IPS-20b (cell line): ENCODE results near the gene EDC3.

Experiments used
- H3K27ac ChIP-seq: one replicate; pipeline ENCODE4 v1.5.1; 2013; ENCODE audit warnings: low read length
- H3K27me3 ChIP-seq: 2 replicates; pipeline ENCODE4 v1.6.1; 2013; ENCODE audit warnings: mild to moderate bottlenecking, low read length, inconsistent platforms; ENCODE audit not compliant: insufficient read depth
- H3K36me3 ChIP-seq: 2 replicates; pipeline ENCODE4 v1.6.1; 2013; ENCODE audit warnings: low read depth, mild to moderate bottlenecking, inconsistent platforms, low read length, moderate library complexity; ENCODE audit not compliant: insufficient read depth
- H3K4me1 ChIP-seq: 2 replicates; pipeline ENCODE4 v1.6.1; 2013; ENCODE audit warnings: mild to moderate bottlenecking, control low read depth, inconsistent platforms, low read length, moderate library complexity; ENCODE audit not compliant: insufficient read depth
- H3K4me3 ChIP-seq: 2 replicates; pipeline ENCODE4 v1.5.1; 2013; ENCODE audit warnings: mild to moderate bottlenecking, low read length, inconsistent platforms
- H3K9ac ChIP-seq: 2 replicates; pipeline ENCODE4 v1.6.1; 2013; ENCODE audit warnings: low read depth, mild to moderate bottlenecking, inconsistent platforms, low read length, moderate library complexity
- H3K9me3 ChIP-seq: 2 replicates; pipeline ENCODE4 v1.6.1; 2013; ENCODE audit warnings: mild to moderate bottlenecking, low read depth, low read length, inconsistent platforms; ENCODE audit not compliant: insufficient read depth

The EDC3 gene

DNA sequence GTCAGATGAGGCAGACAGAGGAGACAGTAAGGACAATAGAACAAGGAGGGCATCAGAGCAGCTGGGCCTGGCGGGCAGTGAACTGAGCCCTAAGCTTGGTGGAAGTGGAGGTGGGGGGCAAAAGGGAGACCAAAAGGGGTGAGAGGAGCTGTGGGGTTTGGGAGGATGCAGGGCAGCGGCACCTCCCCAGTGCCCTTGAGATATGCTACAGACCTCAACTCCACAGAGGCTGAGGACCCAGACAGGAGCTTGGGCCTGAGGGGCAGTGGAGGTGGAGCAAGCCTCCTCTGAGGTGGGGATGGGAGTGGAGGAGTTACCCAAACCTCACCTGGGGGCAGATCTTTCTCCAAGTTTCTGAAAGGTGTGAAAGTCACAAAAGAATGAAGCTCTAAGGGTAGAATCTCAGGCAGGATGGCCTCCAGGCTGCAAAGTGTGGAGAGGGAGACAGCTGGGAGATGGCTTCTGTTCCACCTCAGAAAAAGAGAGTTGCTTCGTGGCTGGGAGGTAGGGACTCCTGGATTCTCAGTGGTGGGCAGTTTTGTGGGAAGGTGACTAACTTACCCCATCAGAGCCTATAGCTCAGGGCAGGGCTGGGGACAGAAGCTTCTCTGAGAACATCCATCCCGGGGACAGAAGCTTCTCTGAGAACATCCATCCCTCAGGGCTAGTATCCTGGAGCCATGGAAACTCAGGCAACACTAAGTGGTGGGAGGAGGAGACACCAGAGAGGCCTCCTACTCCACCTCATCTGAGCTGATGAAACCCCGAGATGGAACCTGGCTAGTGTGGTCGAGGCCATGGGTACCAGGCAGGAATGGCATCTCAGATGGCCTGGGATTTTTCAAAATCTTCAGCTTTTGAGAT, 82.5 kb downstream of the EDC3 start:
- Histone ChIP-seq H3K9me3 (no peaks in the 10 kb centered on the region), H3K27me3 (peaks cover 29% of the 10 kb centered on the region), H3K27ac (no peak overlapping the region), H3K9ac (no peak overlapping the region; the same call in 1 of the 2 replicates), H3K36me3 (no peaks in the 10 kb centered on the region), H3K4me1 (peaks cover 7% of the 10 kb centered on the region), H3K4me3 (no peak overlapping the region)

DNA sequence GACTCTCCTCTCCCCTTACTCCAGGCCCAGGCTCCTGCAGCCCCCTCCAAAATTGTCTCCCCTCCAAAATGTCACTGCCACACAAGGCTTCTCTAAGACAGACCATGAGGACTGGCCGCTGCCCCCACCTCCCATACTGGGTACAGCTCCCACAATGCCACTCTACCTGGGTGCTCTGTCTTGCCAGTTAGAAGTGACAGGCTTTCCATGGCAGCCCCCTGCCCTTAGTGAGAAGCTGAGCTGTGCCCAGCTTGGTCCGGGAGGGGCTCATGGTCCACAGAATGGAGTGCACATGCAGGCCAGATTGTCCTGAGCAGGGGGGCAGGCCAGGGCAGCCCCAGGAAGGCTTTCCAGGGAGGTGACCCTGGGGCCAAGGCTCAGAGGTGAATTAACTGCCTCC, 83.1 kb downstream of the EDC3 start:
- Histone ChIP-seq H3K27ac (no peak overlapping the region), H3K4me3 (no peak overlapping the region), H3K9me3 (no peaks in the 10 kb centered on the region), H3K4me1 (peaks cover 7% of the 10 kb centered on the region), H3K9ac (no peak overlapping the region), H3K27me3 (peaks cover 35% of the 10 kb centered on the region), H3K36me3 (no peaks in the 10 kb centered on the region)

DNA sequence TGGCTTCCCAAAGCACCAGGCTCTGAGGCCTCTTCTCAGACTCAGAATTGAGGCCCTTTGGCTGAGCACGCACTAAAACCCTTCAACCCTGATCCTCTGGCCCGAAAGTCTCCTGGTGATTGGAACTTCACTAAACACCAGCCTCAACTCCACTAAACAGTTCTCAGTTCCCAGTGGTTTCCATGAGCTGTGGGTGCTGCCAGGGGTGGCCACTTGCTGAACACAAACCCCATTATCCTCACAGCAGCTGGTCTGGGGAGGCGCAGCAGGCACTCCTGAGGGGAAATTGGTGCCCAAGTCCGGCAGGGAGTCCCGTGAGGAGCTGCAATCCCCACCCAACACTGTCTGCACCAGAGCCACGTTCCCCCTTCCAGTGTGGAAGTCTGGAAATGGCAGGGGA, 84.0 kb downstream of the EDC3 start:
- H3K9me3 ChIP-seq: no peaks in the 10 kb centered on the region
- H3K36me3 ChIP-seq: no peaks in the 10 kb centered on the region
- peaks cover 41% of the 10 kb centered on the region for H3K27me3 ChIP-seq
- no peak overlapping the region for H3K4me3 ChIP-seq
- H3K27ac ChIP-seq: no peak overlapping the region
- no peak overlapping the region for H3K9ac ChIP-seq
- peaks cover 4% of the 10 kb centered on the region for H3K4me1 ChIP-seq

DNA sequence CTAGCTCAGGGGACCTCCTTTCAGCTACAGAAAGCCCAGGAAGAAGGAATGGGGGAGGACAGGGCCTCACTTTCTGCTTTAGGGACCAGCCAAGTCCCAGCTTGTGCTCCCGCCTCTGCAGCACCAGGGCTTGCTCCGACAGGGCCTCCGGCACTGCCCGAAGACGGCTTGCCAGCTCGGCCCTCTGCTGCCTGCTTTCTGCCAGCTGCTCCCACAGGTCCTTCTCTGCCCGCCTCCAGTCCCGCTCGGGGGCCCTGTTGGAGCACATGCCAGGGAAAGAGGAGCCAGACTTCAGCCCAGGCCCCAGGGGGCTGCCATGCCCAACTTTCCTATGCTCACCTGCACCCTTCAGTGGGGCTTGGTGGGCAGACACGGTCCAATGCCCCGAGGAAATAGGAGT, 84.5 kb downstream of the EDC3 start:
- Histone ChIP-seq H3K4me3 (no peak overlapping the region), H3K9ac (no peak overlapping the region), H3K36me3 (no peaks in the 10 kb centered on the region), H3K27ac (no peak overlapping the region), H3K27me3 (peaks cover 41% of the 10 kb centered on the region), H3K4me1 (no peaks in the 10 kb centered on the region), H3K9me3 (no peaks in the 10 kb centered on the region)

DNA sequence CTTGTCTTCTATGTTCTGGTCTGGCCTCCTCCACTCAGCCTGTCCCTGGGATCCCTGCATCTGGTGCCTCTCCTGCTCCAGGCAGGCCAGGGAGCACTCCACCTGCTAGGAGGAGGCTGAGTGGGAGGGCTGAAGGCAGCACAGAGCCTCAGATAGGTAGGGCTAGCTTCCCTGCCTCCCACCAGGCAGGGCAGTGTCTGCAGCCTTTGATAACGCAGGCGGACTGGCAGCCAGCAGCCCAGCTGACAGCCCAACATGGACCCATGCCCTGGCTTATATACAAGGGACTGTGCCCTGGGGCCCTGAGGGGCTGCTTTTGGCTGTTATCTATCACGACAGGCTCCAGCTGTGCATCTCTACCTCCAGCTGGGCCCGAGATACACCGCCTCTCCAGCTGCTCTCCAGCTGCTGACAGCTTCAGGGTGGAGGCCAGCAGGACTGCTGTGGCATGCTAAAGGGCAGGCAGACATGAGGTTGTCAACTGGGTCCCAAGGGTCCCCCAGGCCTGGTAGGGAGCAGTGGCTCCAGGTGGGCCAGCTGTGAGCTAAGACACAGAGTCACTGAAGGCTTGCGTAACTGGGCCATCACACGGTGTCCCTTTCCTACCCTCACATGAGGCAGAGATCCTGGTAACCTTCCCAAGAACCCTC, 85.4 kb downstream of the EDC3 start:
- Histone ChIP-seq H3K9me3 (no peaks in the 10 kb centered on the region), H3K36me3 (no peaks in the 10 kb centered on the region), H3K27ac (no peak overlapping the region), H3K4me1 (no peaks in the 10 kb centered on the region), H3K9ac (no peak overlapping the region), H3K27me3 (peaks cover 41% of the 10 kb centered on the region), H3K4me3 (no peak overlapping the region)

DNA sequence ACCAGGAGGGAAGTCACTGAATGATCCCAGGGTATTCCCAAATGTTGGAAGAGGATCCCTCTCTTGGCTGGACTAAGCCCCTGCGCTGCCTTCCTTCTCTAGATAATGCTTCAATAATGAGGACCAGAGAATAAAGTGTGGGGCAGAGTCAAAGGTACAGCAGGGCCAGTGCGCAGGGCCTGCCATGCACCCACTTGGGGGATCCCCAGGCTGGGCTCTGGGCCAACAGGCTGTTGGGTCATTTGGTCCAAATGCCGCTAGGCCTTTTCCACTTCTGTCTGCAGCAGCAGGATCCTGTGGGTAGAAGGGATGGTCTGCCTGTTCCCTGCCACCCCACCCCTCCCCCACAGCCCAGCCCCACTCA, 85.9 kb downstream of the EDC3 start:
- H3K36me3 ChIP-seq: no peaks in the 10 kb centered on the region

DNA sequence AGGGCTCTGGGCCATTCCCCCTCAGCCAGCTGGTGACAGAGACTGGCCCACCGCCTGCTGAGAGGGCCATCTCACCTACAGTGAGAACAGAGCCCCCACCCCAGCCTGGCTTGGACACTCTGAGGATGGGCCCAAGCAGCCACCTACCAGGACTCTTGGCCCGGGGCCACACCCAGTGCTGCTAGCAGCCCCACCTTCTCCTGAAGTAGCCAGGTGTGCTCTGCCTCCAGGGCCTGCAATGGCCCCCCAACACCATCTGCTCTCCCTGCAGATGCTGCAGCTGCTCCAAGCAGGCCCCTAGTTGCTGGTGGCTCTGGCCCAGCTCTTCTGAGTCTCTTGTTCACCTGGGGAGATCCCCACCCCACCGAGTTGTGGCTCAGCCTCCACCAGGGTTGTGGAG, 87.0 kb downstream of the EDC3 start:
- H3K9ac ChIP-seq: no peak overlapping the region
- H3K27me3 ChIP-seq: peaks cover 36% of the 10 kb centered on the region

More for the DNA sequence above, 85.9 kb downstream of the EDC3 start:
- H3K4me1 ChIP-seq: no peaks in the 10 kb centered on the region
- H3K27me3 ChIP-seq: peaks cover 41% of the 10 kb centered on the region
- H3K27ac ChIP-seq: no peak overlapping the region
- H3K4me3 ChIP-seq: no peak overlapping the region
- H3K9me3 ChIP-seq: no peaks in the 10 kb centered on the region
- no peak overlapping the region for H3K9ac ChIP-seq

DNA sequence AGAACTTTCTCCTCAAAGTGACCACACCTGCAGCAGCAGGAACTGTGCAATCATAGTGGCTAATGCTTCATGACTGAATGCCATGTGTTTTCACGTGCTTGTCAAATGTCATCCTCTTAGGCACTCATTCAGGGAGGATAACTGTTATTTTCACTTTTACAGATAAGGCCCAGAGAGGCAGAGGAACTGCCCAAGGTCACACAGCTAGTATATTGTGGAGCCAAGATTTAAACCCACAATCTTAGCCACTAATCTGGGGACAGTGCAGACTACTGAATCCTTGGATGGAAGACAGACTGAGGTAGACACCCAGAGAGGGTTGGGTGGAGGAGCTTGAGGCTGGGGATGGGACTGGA, 90.1 kb downstream of the EDC3 start:
- H3K9ac ChIP-seq: no peak overlapping the region
- H3K27ac ChIP-seq: no peak overlapping the region
- peaks cover 13% of the 10 kb centered on the region; the same call in 1 of the 2 replicates for H3K27me3 ChIP-seq
- no peaks in the 10 kb centered on the region for H3K9me3 ChIP-seq
- H3K4me1 ChIP-seq: no peaks in the 10 kb centered on the region
- H3K4me3 ChIP-seq: no peak overlapping the region
- H3K36me3 ChIP-seq: no peaks in the 10 kb centered on the region

More for the DNA sequence above, 87.0 kb downstream of the EDC3 start:
- Histone ChIP-seq H3K9me3 (no peaks in the 10 kb centered on the region), H3K4me3 (no peak overlapping the region), H3K4me1 (no peaks in the 10 kb centered on the region), H3K27ac (no peak overlapping the region), H3K36me3 (no peaks in the 10 kb centered on the region)

DNA sequence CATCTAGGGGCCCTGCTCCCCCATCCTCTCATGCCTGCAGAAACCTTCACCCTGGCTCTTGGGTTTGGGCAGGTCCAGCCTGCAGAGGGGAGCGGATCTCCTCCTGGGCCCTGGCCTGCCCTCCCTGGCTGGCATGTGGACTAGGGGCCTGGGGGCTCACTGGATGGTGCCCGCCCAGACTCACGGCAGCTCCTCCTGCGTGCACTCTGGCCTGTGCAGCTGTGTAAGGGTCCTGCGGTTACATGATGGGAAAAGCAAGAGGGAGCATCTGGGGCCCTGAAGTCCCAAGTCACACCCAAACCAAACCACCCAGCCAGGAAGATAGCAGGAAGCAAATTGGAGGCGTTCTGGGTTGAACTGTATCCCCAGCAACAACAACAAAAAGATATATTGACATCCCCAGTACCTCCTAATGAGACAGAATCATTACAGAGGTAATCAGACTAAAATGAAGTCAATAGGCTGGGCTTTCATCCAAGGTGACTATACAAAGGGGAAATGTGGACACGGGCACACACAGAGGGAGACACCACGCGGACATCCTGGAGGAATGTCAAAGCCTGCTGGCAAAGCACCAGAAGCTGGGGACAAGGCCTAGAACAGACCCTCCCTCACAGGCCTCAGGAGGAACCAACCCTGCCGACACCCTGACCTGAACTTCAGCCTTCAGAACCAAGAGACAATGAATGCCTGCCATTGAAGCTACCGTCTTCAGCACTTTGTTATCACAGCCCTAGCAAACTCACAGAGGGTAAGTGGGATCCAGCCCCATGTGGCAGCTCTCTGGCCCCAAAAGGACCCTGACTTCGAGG, 90.6 kb downstream of the EDC3 start:
- H3K27me3 ChIP-seq: peaks cover 13% of the 10 kb centered on the region; the same call in 1 of the 2 replicates
- H3K4me3 ChIP-seq: no peak overlapping the region
- no peaks in the 10 kb centered on the region for H3K36me3 ChIP-seq
- no peaks in the 10 kb centered on the region for H3K4me1 ChIP-seq
- H3K9me3 ChIP-seq: no peaks in the 10 kb centered on the region
- H3K9ac ChIP-seq: no peak overlapping the region
- no peak overlapping the region for H3K27ac ChIP-seq

DNA sequence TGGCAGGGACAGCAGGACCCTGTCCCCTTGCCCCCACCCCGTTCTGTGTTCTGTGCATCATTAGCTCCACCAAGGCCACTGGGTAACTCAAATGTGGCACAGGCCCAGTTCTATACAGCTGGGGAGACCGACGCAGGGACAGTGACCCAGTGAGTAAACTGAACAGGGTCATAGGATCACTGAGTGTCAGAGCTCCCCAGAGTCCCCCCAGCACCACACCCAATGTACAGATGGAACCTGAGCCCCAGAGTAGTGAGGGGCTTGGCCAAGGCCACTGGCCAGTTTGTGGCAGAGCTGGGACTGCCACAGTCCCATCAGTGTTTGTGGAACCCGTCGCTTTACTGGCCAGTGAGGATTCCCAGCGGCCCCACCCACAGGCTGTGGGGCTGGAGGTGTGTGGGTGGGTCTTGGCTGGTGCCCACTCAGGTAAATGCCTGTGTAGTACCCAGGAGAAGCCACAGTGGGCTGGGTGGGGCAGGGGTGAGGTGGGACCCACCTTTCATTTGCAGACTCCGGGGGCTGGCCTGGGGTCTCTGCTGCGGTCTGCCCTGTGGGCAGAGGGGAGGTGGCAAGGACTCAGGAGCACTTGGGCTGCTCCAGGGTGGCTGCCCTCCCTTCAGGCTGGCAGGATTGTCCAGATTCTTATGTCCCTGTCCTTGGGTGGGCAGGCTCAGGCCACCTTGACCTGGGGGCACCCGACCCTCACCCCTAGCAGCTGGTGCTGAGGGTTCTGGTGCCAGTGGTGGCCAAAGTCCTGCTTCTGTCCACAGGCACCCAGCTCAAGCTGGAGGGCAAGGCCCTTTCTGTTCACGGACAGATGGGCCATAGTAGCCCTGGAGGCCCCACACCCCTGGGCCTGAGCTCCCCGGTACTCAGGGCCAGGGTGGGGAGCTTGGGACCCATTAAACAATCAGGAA, 91.8 kb downstream of the EDC3 start:
- Histone ChIP-seq H3K27me3 (peaks cover 13% of the 10 kb centered on the region; the same call in 1 of the 2 replicates), H3K4me3 (no peak overlapping the region), H3K9me3 (no peaks in the 10 kb centered on the region), H3K27ac (no peak overlapping the region), H3K9ac (no peak overlapping the region), H3K36me3 (peaks cover 7% of the 10 kb centered on the region; the same call in 1 of the 2 replicates), H3K4me1 (no peaks in the 10 kb centered on the region)
